A549 (cell line): ENCODE measurements around the gene CCNE1. TPM values are rescaled to one million over a fixed set of nuclear protein-coding genes. Genes with fewer than 3 reads are reported as not detected.

Experiments
- ATAC-seq, 2 experiments: fragments of 200-7000 bp in 1 of 2; fragments of >200 bp in 1 of 2; cut with Nextera tagmentation in 1 of 2; cut with Tn5 transposase in 1 of 2; 3 replicates each; pipeline versions ENCODE4 v1.8.0 to v1.9.1; 2018 to 2020; ENCODE audit warnings: mild to moderate bottlenecking in 1 of 2, moderate library complexity in 1 of 2
- CTCF ChIA-PET: fragments of 300-600 bp; sonication (Branson Sonifier 250); formaldehyde crosslinking; extraction: SDS; loops from one replicate; lab custom pipeline; 2021; ENCODE audit warnings: antibody characterized with exemption, inconsistent platforms; lab: Yijun Ruan, JAX
- POLR2A ChIA-PET: fragments of 350-600 bp; formaldehyde crosslinking; extraction: SDS; loops from one replicate; lab custom pipeline; 2021; ENCODE audit warnings: antibody characterized with exemption, inconsistent platforms; lab: Yijun Ruan, JAX
- DNase-seq, 2 experiments: peaks; one replicate each; pipeline versions ENCODE4 v3.0.0 to v3.0.0-alpha.2; 2011 to 2016; ENCODE audit warnings: low read depth in 1 of 2, low spot score in 1 of 2
- FAIRE-seq: peaks from 2 replicates; lab custom pipeline; 2011; peaks lifted over from hg19 to GRCh38; lab: Jason Lieb, UNC
- H3K27ac ChIP-seq, 2 experiments: fragments of >200 bp; sonication (Bioruptor Twin); formaldehyde crosslinking; 3 replicates each; pipeline ENCODE4 v1.5.1; 2016 to 2017
- H3K4me1 ChIP-seq: fragments of >200 bp; sonication (Bioruptor Twin); formaldehyde crosslinking; 3 replicates; pipeline ENCODE4 v1.6.1; 2016
- H3K4me2 ChIP-seq: fragments of >200 bp; sonication (Bioruptor Twin); formaldehyde crosslinking; 3 replicates; pipeline ENCODE4 v1.6.1; 2016
- H3K4me3 ChIP-seq: fragments of >200 bp; sonication (Bioruptor Twin); formaldehyde crosslinking; 3 replicates; pipeline ENCODE4 v1.5.1; 2016
- H3K9me3 ChIP-seq: fragments of >200 bp; sonication (Bioruptor Twin); formaldehyde crosslinking; 3 replicates; pipeline ENCODE4 v1.6.1; 2016
- BHLHE40 ChIP-seq: IDR thresholded peaks from 2 replicates; pipeline ENCODE4 v1.6.1; 2012; ENCODE audit warnings: low read depth, low read length, inconsistent platforms
- CHD2 ChIP-seq: fragments of 150-350 bp; IDR thresholded peaks from 2 replicates; pipeline ENCODE4 v1.6.1; 2014; ENCODE audit warnings: low read length; ENCODE audit not compliant: partially characterized antibody
- E2F6 ChIP-seq: IDR thresholded peaks from 2 replicates; pipeline ENCODE4 v1.6.1; 2012; ENCODE audit warnings: low read depth, borderline replicate concordance
- EHF ChIP-seq: fragments of 250-450 bp; sonication (Bioruptor Pico); IDR thresholded peaks from 2 replicates; pipeline ENCODE4 v1.5.0; 2020; ENCODE audit warnings: mild to moderate bottlenecking
- EHMT2 ChIP-seq: fragments of 200-600 bp; sonication (generic); IDR thresholded peaks from 2 replicates; pipeline ENCODE4 v1.6.1; 2016; ENCODE audit warnings: antibody characterized with exemption, low read depth, mild to moderate bottlenecking, moderate library complexity
- ELK1 ChIP-seq: fragments of 150-350 bp; IDR thresholded peaks from 2 replicates; pipeline ENCODE4 v1.6.1; 2014; ENCODE audit warnings: low read depth, mild to moderate bottlenecking, low read length
- ESRRA ChIP-seq: fragments of 150-350 bp; IDR thresholded peaks from 2 replicates; pipeline ENCODE4 v1.6.1; 2014; ENCODE audit warnings: mild to moderate bottlenecking, low read length, borderline replicate concordance
- FOSB ChIP-seq: fragments of 250-450 bp; sonication (Bioruptor Pico); IDR thresholded peaks from 2 replicates; pipeline ENCODE4 v1.5.0; 2020; ENCODE audit warnings: mild to moderate bottlenecking, moderate library complexity
- FOXS1 ChIP-seq: fragments of 250-450 bp; sonication (Bioruptor Pico); IDR thresholded peaks from 2 replicates; pipeline ENCODE4 v1.5.0; 2020; ENCODE audit warnings: mild to moderate bottlenecking, moderate library complexity
- JUN ChIP-seq, 2 experiments: fragments of >200 bp; sonication (Bioruptor Twin); formaldehyde crosslinking; IDR thresholded peaks; 2 replicates in 1 of 2; 3 replicates in 1 of 2; pipeline ENCODE4 v1.6.1; 2016 to 2017
- KDM1A ChIP-seq: fragments of 200-600 bp; sonication (generic); IDR thresholded peaks from 2 replicates; pipeline ENCODE4 v1.6.1; 2016; ENCODE audit warnings: low read depth, mild to moderate bottlenecking
- MAZ ChIP-seq: fragments of 150-350 bp; IDR thresholded peaks from 2 replicates; pipeline ENCODE4 v1.6.1; 2014; ENCODE audit warnings: antibody characterized with exemption, low read depth, low read length, borderline replicate concordance
- NFE2L2 ChIP-seq: fragments of 150-350 bp; conservative IDR thresholded peaks from 2 replicates; pipeline ENCODE4 v1.6.1; 2014; ENCODE audit warnings: low read length
- PHF8 ChIP-seq: fragments of 200-600 bp; sonication (generic); IDR thresholded peaks from 2 replicates; pipeline ENCODE4 v1.6.1; 2016; ENCODE audit warnings: low read depth, mild to moderate bottlenecking, antibody characterized with exemption, moderate library complexity, borderline replicate concordance
- POLR2A ChIP-seq: IDR thresholded peaks from 2 replicates; pipeline ENCODE4 v1.6.1; 2012; ENCODE audit warnings: mild to moderate bottlenecking, low read length
- POLR2AphosphoS2 ChIP-seq: conservative IDR thresholded peaks from 2 replicates; pipeline ENCODE4 v1.6.1; 2012; ENCODE audit warnings: low read length, improper control_type of control experiment, inconsistent platforms
- RNF2 ChIP-seq: fragments of 200-600 bp; sonication (generic); IDR thresholded peaks from 2 replicates; pipeline ENCODE4 v1.6.1; 2016; ENCODE audit warnings: low read depth, mild to moderate bottlenecking, antibody characterized with exemption, moderate library complexity, borderline replicate concordance
- TFCP2L1 ChIP-seq: fragments of 250-450 bp; sonication (Bioruptor Pico); IDR thresholded peaks from 2 replicates; pipeline ENCODE4 v1.5.0; 2021; ENCODE audit warnings: mild to moderate bottlenecking
- TP53 ChIP-seq: fragments of 250-450 bp; sonication (Bioruptor Pico); IDR thresholded peaks from 2 replicates; pipeline ENCODE4 v1.5.0; 2021; ENCODE audit warnings: mild to moderate bottlenecking, moderate library complexity
- USF2 ChIP-seq: fragments of 450-650 bp; IDR thresholded peaks from 2 replicates; pipeline ENCODE4 v1.6.1; 2014; ENCODE audit warnings: antibody characterized with exemption
- ZFP36 ChIP-seq: fragments of 450-650 bp; IDR thresholded peaks from 2 replicates; pipeline ENCODE4 v1.6.1; 2014; ENCODE audit warnings: borderline replicate concordance; ENCODE audit not compliant: partially characterized antibody
- ZNF302 ChIP-seq: fragments of 250-450 bp; sonication (Bioruptor Pico); IDR thresholded peaks from 2 replicates; pipeline ENCODE4 v1.9.0; 2021; ENCODE audit warnings: inconsistent platforms, mild to moderate bottlenecking, moderate library complexity
- ZSCAN20 ChIP-seq: fragments of 250-450 bp; sonication (Bioruptor Pico); IDR thresholded peaks from 2 replicates; pipeline ENCODE4 v1.8.0; 2022; ENCODE audit warnings: mild to moderate bottlenecking, moderate library complexity
- WGBS: methylation state at CpG from one replicate; pipeline ENCODE4 v1.1.6; 2017; ENCODE audit errors: missing lambda C conversion rate; 5-methylcytosine and 5-hydroxymethylcytosine counted together
- polyA plus RNA-seq, 4 experiments: library from polyadenylated mRNA; depleted of rRNA in 3 of 4; stranded (reverse); fragments of >200 nt; fragmentation: RNase III in 1 of 4; extraction: RNeasy Plus Mini Kit Qiagen cat#74134 plus additional on column Dnase treatment in 1 of 4; gene quantifications; 2 replicates in 3 of 4; 3 replicates in 1 of 4; pipeline ENCODE4 v1.2.3, GENCODE V29; 2011 to 2017
- TF ChIP-seq, protein P1 (sequence below): fragments of >200 bp; sonication (Bioruptor Twin); formaldehyde crosslinking; IDR thresholded peaks from 2 replicates; pipeline ENCODE4 v1.6.1; 2016
- TF ChIP-seq, protein P2 (sequence below): fragments of 200-600 bp; sonication (generic); IDR thresholded peaks from 2 replicates; pipeline ENCODE4 v1.6.1; 2016; ENCODE audit warnings: antibody characterized with exemption, mild to moderate bottlenecking, moderate library complexity

The CCNE1 gene
- polyA plus RNA-seq, 2 of the 4 experiments (the other 2 are of a cell fraction): 18.3 to 25.2 TPM

- no peak for TF ChIP-seq JUN (IDR thresholded peaks at IDR 0.05)
- no peak for TF ChIP-seq POLR2AphosphoS2
- TF ChIP-seq, protein P1, sequence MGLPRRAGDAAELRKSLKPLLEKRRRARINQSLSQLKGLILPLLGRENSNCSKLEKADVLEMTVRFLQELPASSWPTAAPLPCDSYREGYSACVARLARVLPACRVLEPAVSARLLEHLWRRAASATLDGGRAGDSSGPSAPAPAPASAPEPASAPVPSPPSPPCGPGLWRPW: no peak
- TF ChIP-seq EHMT2: no peak
- TF ChIP-seq CHD2: no peak
- no peak for TF ChIP-seq PHF8
- Histone ChIP-seq H3K4me3 (no peak overlapping the region), H3K9me3 (no peaks in the 10 kb centered on the region), H3K27ac (no peak overlapping the region), H3K4me1 (no peaks in the 10 kb centered on the region), H3K4me2 (no peak overlapping the region)
- 37% methylated on average over 13 of the region's 13 CpGs for WGBS
- CTCF ChIA-PET: interaction anchor here (0.7 to 18.7 kb wide), 44 partner anchors 10 to 1533 kb away, joined by 3 to 348 read pairs (median 4); partner anchors contain the start of genes C19orf12 and URI1
- POLR2A ChIA-PET: interaction anchor here (2.2 kb wide), 1 partner anchor 13 kb away, joined by 11 read pairs; no protein-coding TSS in a partner anchor
- ATAC-seq: no peak
- no peak for DNase-seq
- FAIRE-seq: no peak
Measured at GRCh38 chr19:29858621-29859020, 46.8 kb downstream of the CCNE1 start.

GRCh38 chr19:29860492-29860891, 48.7 kb downstream of the CCNE1 start:
- Histone ChIP-seq H3K9me3 (no peaks in the 10 kb centered on the region), H3K4me3 (no peak overlapping the region), H3K4me2 (no peak overlapping the region), H3K27ac (no peak overlapping the region), H3K4me1 (no peaks in the 10 kb centered on the region)
- CTCF ChIA-PET: interaction anchor here (0.6 to 18.7 kb wide), 13 partner anchors 13 to 789 kb away, joined by 3 to 348 read pairs (median 5); no protein-coding TSS in a partner anchor
- POLR2A ChIA-PET: no interaction called here
- FAIRE-seq (no peak), ATAC-seq (peak; percentile 41 to 62; a peak in 3 of 6 replicates), DNase-seq (peak in 1 of 2 experiments; percentile 66)
- TF ChIP-seq E2F6 (no peak), ZFP36 (no peak), USF2 (peak; percentile 80)
- WGBS: 78% methylated on average over 3 of the region's 3 CpGs

DNA sequence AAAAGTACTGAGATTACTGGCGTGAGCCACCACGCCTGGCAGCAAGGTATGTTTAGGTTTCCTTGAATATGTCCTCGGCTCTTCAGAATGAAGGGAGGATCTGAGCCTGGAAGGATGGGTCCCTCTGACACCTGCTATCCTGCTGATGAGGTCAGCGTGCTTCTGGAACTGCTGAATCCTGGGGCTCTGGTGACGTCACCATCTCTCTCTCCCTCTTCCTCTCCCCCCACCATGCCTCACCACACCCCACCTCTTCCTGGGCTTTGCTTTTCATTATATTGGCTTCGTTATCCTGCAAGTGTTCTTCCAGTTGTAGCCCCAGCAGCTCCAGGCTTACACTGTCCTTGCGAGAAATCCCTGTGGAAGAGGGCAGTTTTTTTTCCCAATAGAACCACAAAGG, 49.8 kb downstream of the CCNE1 start:
- no peak for FAIRE-seq
- TF ChIP-seq ZNF302 (no peak), TFCP2L1 (CRISPR knock-in tag) (no peak)

GRCh38 chr19:29866011-29866410, 54.2 kb downstream of the CCNE1 start:
- FAIRE-seq (no peak), ATAC-seq (no peak), DNase-seq (no peak)
- ChIA-PET POLR2A (no interaction called here), CTCF (interaction anchor here (0.9 to 16.2 kb wide), 5 partner anchors 8 to 150 kb away, joined by 3 to 362 read pairs (median 17); no protein-coding TSS in a partner anchor)
- 26% methylated on average over 5 of the region's 5 CpGs for WGBS
- Histone ChIP-seq H3K4me1 (no peaks in the 10 kb centered on the region), H3K4me3 (no peak overlapping the region), H3K9me3 (peaks cover 29% of the 10 kb centered on the region), H3K27ac (no peak overlapping the region), H3K4me2 (no peak overlapping the region)
- TF ChIP-seq FOSB (CRISPR knock-in tag) (no peak), NFE2L2 (no peak), ELK1 (no peak), EHF (no peak), MAZ (no peak), TP53 (CRISPR knock-in tag) (no peak), BHLHE40 (no peak), KDM1A (no peak), POLR2A (no peak), FOXS1 (CRISPR knock-in tag) (no peak), ZSCAN20 (CRISPR knock-in tag) (no peak), RNF2 (no peak), ESRRA (no peak)
- TF ChIP-seq, protein P2, sequence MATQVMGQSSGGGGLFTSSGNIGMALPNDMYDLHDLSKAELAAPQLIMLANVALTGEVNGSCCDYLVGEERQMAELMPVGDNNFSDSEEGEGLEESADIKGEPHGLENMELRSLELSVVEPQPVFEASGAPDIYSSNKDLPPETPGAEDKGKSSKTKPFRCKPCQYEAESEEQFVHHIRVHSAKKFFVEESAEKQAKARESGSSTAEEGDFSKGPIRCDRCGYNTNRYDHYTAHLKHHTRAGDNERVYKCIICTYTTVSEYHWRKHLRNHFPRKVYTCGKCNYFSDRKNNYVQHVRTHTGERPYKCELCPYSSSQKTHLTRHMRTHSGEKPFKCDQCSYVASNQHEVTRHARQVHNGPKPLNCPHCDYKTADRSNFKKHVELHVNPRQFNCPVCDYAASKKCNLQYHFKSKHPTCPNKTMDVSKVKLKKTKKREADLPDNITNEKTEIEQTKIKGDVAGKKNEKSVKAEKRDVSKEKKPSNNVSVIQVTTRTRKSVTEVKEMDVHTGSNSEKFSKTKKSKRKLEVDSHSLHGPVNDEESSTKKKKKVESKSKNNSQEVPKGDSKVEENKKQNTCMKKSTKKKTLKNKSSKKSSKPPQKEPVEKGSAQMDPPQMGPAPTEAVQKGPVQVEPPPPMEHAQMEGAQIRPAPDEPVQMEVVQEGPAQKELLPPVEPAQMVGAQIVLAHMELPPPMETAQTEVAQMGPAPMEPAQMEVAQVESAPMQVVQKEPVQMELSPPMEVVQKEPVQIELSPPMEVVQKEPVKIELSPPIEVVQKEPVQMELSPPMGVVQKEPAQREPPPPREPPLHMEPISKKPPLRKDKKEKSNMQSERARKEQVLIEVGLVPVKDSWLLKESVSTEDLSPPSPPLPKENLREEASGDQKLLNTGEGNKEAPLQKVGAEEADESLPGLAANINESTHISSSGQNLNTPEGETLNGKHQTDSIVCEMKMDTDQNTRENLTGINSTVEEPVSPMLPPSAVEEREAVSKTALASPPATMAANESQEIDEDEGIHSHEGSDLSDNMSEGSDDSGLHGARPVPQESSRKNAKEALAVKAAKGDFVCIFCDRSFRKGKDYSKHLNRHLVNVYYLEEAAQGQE: no peak

More for the DNA sequence above, 49.8 kb downstream of the CCNE1 start:
- DNase-seq (no peak), ATAC-seq (no peak)
- no peaks in the 10 kb centered on the region for H3K4me1 ChIP-seq
- H3K4me3 ChIP-seq: no peak overlapping the region
- no peak overlapping the region for H3K4me2 ChIP-seq
- peaks cover 5% of the 10 kb centered on the region for H3K9me3 ChIP-seq
- no peak overlapping the region for H3K27ac ChIP-seq
- WGBS: 44% methylated on average over 7 of the region's 7 CpGs
- ChIA-PET CTCF (interaction anchor here (0.8 to 18.7 kb wide), 11 partner anchors 9 to 251 kb away, joined by 3 to 348 read pairs (median 5); no protein-coding TSS in a partner anchor), POLR2A (no interaction called here)
